ENCODE results near the gene WFDC2. TPM values are rescaled to one million over a fixed set of nuclear protein-coding genes. Genes with fewer than 3 reads are reported as not detected.

Gene WFDC2
- total RNA-seq, 2 experiments from 2014 or later, result not detected

DNA sequence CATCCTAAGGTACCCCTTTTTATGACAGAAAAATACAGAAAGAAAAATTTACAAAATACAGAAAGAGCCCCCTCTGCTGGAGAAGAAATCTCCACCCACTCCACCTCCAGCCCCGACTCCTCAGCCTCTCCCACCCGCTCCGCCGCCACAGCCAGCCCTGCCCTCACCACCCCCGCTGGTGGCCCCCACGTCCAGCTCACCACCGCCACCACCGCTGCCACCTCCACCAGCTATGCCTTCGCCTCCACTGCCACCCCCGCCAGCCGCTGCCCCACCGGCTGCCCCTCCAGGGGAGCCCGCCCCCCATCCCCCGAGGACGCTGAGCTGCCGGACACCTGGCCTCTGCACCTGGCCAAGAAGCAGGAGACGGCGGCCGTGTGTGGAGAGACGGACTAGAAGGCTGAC lies 17.7 kb downstream of the WFDC2 start:
- CTCF ChIA-PET, result no interaction called here
- no peak overlapping the region for H3K27ac Mint-ChIP-seq
- peaks cover 52% of the 10 kb centered on the region for H3K27me3 Mint-ChIP-seq
- H3K4me3 Mint-ChIP-seq, result no peak overlapping the region
- DNase-seq, result no peak
- ATAC-seq, result peak; percentile 20
- H3K4me1 Mint-ChIP-seq, result no peaks in the 10 kb centered on the region
- no peaks in the 10 kb centered on the region for H3K36me3 Mint-ChIP-seq
- H3K9me3 Mint-ChIP-seq (ENCODE audit: low read depth), result no peaks in the 10 kb centered on the region

DNA sequence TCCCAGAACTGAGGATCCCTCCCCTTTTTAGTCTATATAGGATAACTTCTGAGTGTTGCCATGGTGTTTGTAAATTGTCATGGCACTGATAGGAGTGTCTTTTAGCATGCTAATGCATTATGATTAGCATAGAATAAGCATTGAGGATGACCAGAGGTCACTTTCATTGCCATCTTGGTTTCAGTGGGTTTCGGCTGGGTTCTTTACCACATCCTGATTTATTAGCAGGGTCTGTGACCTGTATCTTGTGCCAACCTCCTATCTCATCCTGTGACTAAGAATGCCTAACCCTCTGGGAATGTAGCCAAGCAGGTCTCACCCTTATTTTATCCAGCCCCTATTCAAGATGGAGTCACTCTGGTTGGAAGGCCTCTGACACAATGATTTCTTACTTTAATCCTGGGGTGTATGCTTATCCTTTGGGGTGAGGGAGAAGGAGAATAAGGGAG lies 19.6 kb downstream of the WFDC2 start:
- Mint-ChIP-seq H3K4me1 (no peaks in the 10 kb centered on the region), H3K36me3 (no peaks in the 10 kb centered on the region), H3K27me3 (peaks cover 40% of the 10 kb centered on the region), H3K9me3 (ENCODE audit: low read depth) (no peaks in the 10 kb centered on the region), H3K4me3 (no peak overlapping the region), H3K27ac (no peak overlapping the region)
- DNase-seq (no peak), ATAC-seq (no peak)
- CTCF ChIA-PET, result interaction anchor here (1.3 kb wide), 1 partner anchor 276 kb away, joined by 3 read pairs; no protein-coding TSS in a partner anchor

DNA sequence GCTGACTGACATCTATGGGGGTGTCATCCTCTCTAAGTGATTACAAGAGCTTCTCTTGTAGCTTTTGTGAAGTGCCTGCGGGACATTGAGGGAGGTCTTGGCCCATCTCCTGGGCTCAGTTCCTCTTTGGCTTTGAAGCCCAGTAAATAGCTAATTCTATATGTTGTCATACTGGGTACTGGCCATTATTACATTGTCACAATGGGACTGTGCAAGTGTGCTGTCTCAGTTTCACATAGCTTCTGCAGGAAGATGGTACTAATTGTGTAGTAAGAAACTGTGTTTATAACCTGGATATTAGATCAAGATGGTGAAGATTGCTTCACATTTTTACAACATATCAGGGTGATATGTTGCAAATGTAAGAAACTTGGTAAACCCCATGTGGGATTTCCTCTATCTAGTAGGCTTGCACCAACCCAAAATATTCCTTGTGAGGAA lies 26.0 kb downstream of the WFDC2 start:
- Mint-ChIP-seq H3K36me3 (no peaks in the 10 kb centered on the region), H3K27ac (no peak overlapping the region), H3K4me1 (no peaks in the 10 kb centered on the region), H3K4me3 (no peak overlapping the region), H3K9me3 (ENCODE audit: low read depth) (no peaks in the 10 kb centered on the region), H3K27me3 (peaks cover 27% of the 10 kb centered on the region)
- DNase-seq, result no peak
- ATAC-seq, result no peak
- CTCF ChIA-PET, result no interaction called here

DNA sequence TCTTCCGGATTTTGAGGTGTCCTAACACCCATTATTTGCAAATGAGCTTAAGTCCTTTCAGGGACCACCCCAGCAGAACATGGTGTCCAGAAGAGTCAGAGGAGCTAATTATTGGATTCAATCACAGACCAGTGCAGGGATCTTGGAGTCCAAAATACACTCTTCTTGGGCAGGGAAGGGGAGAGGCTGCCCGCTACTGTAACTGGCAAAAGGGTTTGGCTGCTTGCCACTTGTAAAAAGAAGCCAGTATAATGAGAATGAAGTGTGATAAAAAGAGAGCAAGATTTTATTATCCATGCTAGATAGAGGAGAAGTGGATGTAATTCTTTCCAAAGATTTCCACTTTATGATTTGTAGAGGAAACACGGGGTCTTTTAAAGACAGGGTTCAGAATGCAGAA lies 26.6 kb downstream of the WFDC2 start:
- no peaks in the 10 kb centered on the region for H3K4me1 Mint-ChIP-seq
- H3K36me3 Mint-ChIP-seq, result no peaks in the 10 kb centered on the region
- no peak for ATAC-seq
- no peak for DNase-seq
- no peaks in the 10 kb centered on the region for H3K9me3 Mint-ChIP-seq (ENCODE audit: low read depth)
- H3K27me3 Mint-ChIP-seq, result peaks cover 26% of the 10 kb centered on the region
- H3K4me3 Mint-ChIP-seq, result no peak overlapping the region
- no peak overlapping the region for H3K27ac Mint-ChIP-seq
- CTCF ChIA-PET, result no interaction called here

DNA sequence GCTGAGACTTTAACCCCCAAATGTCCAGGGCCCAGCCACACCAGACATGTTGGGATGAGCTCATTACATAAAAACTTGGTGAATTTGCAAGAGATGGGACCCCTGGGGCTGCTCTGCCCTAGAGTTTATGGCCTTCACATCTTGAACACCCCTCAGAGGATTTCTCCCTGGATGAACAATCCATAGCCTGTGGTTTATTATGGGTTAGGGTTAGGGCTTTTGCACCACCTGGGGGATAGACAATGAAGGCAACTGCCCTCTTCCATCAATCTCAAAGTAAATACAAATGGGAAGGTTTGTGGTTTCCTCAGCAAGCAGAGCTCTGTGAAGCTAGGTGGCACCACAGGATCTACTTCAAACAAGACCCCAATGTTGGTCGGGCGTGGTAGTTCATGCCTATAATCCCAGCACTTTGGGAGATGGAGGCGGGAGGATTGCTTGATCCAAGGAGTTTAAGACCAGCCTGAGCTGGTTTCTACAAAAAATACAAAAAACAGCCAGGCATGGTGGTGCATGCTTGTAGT lies 28.5 kb downstream of the WFDC2 start:
- Mint-ChIP-seq H3K27ac (no peak overlapping the region), H3K9me3 (ENCODE audit: low read depth) (no peaks in the 10 kb centered on the region), H3K36me3 (no peaks in the 10 kb centered on the region), H3K4me1 (no peaks in the 10 kb centered on the region), H3K27me3 (peaks cover 40% of the 10 kb centered on the region), H3K4me3 (no peak overlapping the region)
- CTCF ChIA-PET, result interaction anchor here (0.7 to 1.6 kb wide), 2 partner anchors 8 to 12 kb away, joined by 3 read pairs; no protein-coding TSS in a partner anchor
- DNase-seq (no peak), ATAC-seq (no peak)

DNA sequence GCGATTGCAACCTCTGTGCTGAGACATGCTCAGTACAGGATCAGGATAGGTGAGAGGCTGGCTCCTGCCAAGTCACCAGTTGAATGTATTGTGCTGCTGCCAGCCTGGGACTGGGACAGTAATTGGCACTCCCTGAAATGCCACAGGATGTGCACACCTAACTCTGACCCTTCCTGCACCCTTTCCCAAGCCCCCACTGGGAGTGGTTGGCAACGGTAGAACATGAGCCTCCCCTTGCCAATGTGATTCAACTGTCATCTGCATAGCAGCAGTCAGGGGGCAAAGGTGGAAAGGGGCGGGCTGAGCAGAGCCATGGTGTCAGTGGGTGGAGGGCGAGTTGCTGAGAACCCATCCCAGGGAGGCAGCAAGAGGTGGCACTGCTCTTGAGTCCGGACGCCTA lies 30.5 kb downstream of the WFDC2 start:
- Mint-ChIP-seq H3K4me3 (no peak overlapping the region), H3K27me3 (peaks cover 42% of the 10 kb centered on the region), H3K4me1 (no peaks in the 10 kb centered on the region), H3K9me3 (ENCODE audit: low read depth) (no peaks in the 10 kb centered on the region), H3K27ac (no peak overlapping the region), H3K36me3 (no peaks in the 10 kb centered on the region)
- ATAC-seq, result no peak
- DNase-seq, result no peak
- CTCF ChIA-PET, result no interaction called here

DNA sequence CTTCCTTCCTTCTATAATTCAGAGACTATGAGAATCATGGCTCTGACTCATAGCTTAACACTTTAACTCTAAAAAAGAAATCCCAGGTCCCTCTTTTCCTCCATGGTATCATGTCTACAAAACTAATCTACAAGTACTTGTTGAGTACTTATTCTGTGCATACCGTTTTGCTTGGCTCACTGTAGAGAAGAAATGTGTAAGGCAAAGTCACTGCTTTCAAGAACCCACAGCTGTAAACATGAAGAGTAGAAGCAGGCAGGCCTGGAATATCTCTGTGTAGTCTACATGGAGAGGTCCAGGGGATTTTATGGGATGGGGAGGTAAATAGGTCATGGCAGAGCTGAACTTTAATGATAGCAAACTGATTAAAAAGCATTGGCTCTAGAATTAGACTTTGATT lies 32.0 kb downstream of the WFDC2 start:
- Mint-ChIP-seq H3K4me3 (no peak overlapping the region), H3K27ac (no peak overlapping the region), H3K36me3 (no peaks in the 10 kb centered on the region), H3K27me3 (peaks cover 40% of the 10 kb centered on the region), H3K9me3 (ENCODE audit: low read depth) (no peaks in the 10 kb centered on the region), H3K4me1 (no peaks in the 10 kb centered on the region)
- ATAC-seq (no peak), DNase-seq (no peak)
- CTCF ChIA-PET, result interaction anchor here (1.1 kb wide), 1 partner anchor 211 kb away, joined by 3 read pairs; no protein-coding TSS in a partner anchor

DNA sequence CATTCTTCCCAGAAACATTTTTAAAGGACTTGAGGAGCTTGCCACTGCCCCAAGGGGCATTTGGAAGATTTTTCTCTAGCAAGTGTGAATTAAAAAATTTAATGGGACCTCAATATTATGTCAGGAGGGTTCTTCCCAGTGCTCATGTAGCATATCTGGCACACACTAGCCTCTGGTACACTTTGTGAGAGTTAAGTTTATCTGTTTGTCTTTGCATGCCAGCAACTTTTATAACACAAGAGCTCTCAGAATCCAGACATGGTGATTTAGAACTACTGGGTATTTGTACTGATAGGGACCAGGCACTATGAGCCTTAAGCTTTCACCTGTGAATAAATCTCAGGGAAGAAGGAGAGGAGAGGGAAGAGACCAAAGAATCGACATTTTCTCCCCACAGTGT lies 33.0 kb downstream of the WFDC2 start:
- Mint-ChIP-seq H3K4me3 (no peak overlapping the region), H3K27me3 (peaks cover 46% of the 10 kb centered on the region), H3K36me3 (no peaks in the 10 kb centered on the region), H3K9me3 (ENCODE audit: low read depth) (no peaks in the 10 kb centered on the region), H3K27ac (no peak overlapping the region), H3K4me1 (peaks cover 7% of the 10 kb centered on the region)
- DNase-seq, result no peak
- CTCF ChIA-PET, result interaction anchor here (0.8 to 1.1 kb wide), 2 partner anchors 191 to 212 kb away, joined by 3 read pairs; no protein-coding TSS in a partner anchor
- no peak for ATAC-seq

DNA sequence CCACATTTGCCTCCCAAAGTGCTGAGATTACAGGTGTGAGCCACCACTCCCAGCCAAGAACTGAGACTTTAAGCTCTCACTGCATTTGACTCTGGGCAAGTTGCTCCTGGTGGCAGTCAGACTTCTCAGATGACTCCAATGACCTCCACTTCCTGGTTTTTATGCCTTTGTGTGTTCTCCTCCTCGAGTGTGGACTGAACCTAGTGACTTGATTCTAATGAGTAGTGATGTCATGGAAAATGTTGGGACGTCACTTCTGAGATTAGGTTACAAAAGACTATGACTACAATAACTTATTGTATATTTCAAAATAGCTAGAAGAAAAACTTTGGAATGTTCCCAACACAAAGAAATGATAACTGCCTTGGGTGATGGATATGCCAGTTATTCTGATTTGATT lies 33.9 kb downstream of the WFDC2 start:
- ATAC-seq, result no peak
- no peaks in the 10 kb centered on the region for H3K9me3 Mint-ChIP-seq (ENCODE audit: low read depth)
- H3K4me1 Mint-ChIP-seq, result peaks cover 7% of the 10 kb centered on the region
- no peaks in the 10 kb centered on the region for H3K36me3 Mint-ChIP-seq
- DNase-seq, result no peak
- H3K27me3 Mint-ChIP-seq, result peaks cover 48% of the 10 kb centered on the region
- no peak overlapping the region for H3K27ac Mint-ChIP-seq
- no peak overlapping the region for H3K4me3 Mint-ChIP-seq
- CTCF ChIA-PET, result no interaction called here

DNA sequence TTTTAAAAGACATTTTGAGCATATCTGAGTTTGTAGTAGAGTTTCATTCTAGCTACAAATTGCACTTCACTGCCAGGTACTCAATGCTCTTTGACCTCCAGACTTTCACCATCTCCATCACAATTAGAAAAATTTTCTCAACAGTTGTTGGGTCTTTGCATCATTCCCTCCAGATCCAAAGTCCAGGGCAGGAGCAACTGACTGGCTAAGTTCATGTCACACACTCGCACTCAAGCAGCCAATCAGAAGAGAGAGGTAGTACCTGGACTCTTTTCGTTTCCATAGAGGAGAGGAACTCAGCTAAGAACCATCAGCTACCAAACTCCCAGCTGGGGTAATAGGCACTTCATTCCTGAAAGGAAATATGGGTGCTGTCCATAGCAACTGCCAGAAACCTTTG lies 36.8 kb downstream of the WFDC2 start:
- CTCF ChIA-PET, result no interaction called here
- no peak for DNase-seq
- Mint-ChIP-seq H3K4me3 (no peak overlapping the region), H3K36me3 (no peaks in the 10 kb centered on the region), H3K4me1 (peaks cover 7% of the 10 kb centered on the region), H3K9me3 (ENCODE audit: low read depth) (no peaks in the 10 kb centered on the region), H3K27ac (no peak overlapping the region), H3K27me3 (peaks cover 51% of the 10 kb centered on the region)
- no peak for ATAC-seq

DNA sequence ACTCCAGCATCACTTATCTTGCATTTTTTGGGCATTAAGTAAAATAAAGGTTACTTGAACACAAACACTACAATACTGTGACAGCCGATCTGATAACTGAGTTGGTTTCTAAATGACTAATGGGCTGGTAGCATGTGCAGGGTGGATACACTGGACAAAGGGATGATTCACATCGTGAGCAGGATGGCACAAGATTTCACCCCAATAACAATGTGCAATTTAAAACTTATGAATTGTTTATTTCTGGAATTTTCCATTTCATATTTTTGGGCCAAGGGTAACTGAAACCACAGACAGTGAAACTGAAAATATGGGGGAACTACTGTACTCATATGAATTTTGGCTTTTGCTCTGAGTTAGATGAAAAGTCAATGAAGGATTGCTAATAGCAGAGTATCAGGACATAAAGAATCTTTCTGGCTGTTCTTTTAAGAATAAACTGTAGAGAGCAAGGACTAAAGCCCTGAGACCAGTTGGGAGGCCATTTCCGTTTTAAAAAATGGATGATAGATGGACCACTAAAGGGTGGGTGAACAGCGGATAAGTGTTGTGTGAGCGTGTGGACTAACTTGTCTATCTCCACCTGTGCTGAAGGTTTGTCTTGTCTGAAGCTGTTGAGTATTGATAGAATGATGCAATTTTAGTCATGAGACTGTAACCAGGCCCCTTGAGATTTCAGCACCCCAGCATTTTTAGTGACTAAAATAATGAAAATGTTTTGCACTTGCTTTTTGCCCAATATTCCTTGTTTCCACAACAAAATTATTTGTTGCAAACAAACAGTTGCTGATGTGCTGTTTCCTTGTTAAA lies 37.7 kb downstream of the WFDC2 start:
- ATAC-seq (peak; percentile 53), DNase-seq (no peak)
- H3K27me3 Mint-ChIP-seq, result peaks cover 45% of the 10 kb centered on the region
- H3K36me3 Mint-ChIP-seq, result no peaks in the 10 kb centered on the region
- no peak overlapping the region for H3K4me3 Mint-ChIP-seq
- H3K4me1 Mint-ChIP-seq, result peaks cover 7% of the 10 kb centered on the region
- no peak overlapping the region for H3K27ac Mint-ChIP-seq
- H3K9me3 Mint-ChIP-seq (ENCODE audit: low read depth), result no peaks in the 10 kb centered on the region
- CTCF ChIA-PET, result no interaction called here

DNA sequence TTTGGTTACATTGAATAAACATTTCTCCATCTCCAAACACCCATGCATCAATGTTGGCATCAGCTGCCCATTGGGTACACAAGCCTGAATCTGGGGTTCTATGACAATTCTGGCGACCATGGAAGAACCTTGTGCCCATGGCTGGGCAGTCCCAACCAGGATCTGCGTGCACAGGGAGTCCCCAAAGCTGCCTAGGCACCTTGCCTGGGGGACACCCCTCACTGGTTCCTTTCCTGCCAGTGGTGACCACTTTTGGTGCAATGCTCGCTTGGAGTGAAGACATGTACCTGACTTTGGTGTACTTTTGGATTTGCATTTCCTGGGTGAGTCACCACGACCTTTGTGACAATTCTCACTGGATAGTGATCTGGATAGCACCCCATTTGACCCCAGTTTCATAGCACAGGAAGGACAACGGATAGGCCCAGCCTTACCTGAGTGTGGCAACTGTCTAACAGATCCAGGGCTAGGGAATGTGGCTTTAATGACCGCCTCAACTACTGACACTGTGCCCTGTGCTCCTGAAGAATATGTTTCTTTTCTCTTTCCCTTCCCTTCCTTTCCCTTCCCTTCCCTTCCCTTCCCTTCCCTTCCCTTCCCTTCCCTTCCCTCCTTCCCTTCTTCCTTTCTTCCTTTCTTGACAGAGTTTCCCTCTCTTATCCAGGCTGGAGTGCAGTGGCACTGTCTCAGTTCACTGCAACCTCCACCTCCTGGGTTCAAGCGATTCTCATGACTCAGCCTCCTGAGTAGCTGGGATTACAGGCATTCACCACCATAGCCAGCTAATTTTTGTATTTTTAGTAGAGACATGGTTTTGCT lies 38.7 kb downstream of the WFDC2 start:
- H3K9me3 Mint-ChIP-seq (ENCODE audit: low read depth), result no peaks in the 10 kb centered on the region
- DNase-seq (no peak), ATAC-seq (no peak)
- H3K36me3 Mint-ChIP-seq, result no peaks in the 10 kb centered on the region
- CTCF ChIA-PET, result interaction anchor here (0.6 kb wide), 1 partner anchor 110 kb away, joined by 4 read pairs; no protein-coding TSS in a partner anchor
- no peak overlapping the region for H3K4me3 Mint-ChIP-seq
- H3K27me3 Mint-ChIP-seq, result peaks cover 44% of the 10 kb centered on the region
- no peak overlapping the region for H3K27ac Mint-ChIP-seq
- H3K4me1 Mint-ChIP-seq, result peaks cover 7% of the 10 kb centered on the region

DNA sequence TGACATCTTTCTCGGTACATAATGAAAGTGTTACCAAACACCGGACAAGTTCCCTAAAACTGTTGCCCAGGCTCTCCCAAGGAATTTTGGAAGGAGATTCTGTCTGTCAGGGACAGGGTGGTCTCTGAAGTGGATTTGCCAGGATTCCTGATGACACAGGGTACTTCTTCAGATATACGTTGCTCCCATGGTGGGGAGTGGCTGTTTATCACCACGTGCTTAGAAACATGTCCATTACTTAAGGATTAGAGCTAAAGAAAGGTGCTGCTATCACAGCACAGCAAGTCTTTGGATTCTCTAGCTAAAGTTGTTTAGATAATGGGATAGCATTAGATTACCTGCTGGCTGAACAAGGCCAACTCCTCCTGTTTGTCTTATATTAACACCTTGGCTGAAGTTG lies 39.5 kb downstream of the WFDC2 start:
- peaks cover 42% of the 10 kb centered on the region for H3K27me3 Mint-ChIP-seq

More for the DNA sequence above, 39.5 kb downstream of the WFDC2 start:
- no peak overlapping the region for H3K4me3 Mint-ChIP-seq
- no peaks in the 10 kb centered on the region for H3K9me3 Mint-ChIP-seq (ENCODE audit: low read depth)
- no peaks in the 10 kb centered on the region for H3K36me3 Mint-ChIP-seq
- CTCF ChIA-PET, result interaction anchor here (0.6 kb wide), 1 partner anchor 109 kb away, joined by 4 read pairs; no protein-coding TSS in a partner anchor
- DNase-seq, result no peak
- no peak overlapping the region for H3K27ac Mint-ChIP-seq
- peaks cover 7% of the 10 kb centered on the region for H3K4me1 Mint-ChIP-seq
- no peak for ATAC-seq

Measured in activated CD8-positive, alpha-beta memory T cell treated with anti-CD3 and anti-CD28 coated beads, Interleukin-2, amount 10 ng/mL, durations not matched to agents 7 days and 5 days (primary cell).